GM12878 (cell line): ENCODE data around the gene DLX5.

Experiments used
- BHLHE40 ChIP-seq, 2 experiments: fragments of 450-650 bp in 1 of 2; IDR thresholded peaks; 2 replicates each; pipeline ENCODE4 v1.6.1; 2011 to 2017; ENCODE audit warnings: low read depth in 2 of 2, borderline replicate concordance in 1 of 2, improper control_type of control experiment in 1 of 2, low read length in 1 of 2, mild to moderate bottlenecking in 1 of 2
- CHD2 ChIP-seq: IDR thresholded peaks from 2 replicates; pipeline ENCODE4 v1.6.1; 2011; ENCODE audit warnings: low read depth, low read length, improper control_type of control experiment, borderline replicate concordance
- EZH2 ChIP-seq: IDR thresholded peaks from 2 replicates; pipeline ENCODE4 v1.6.1; 2012; ENCODE audit warnings: low read depth, mild to moderate bottlenecking, control low read depth, inconsistent platforms, low read length, borderline replicate concordance; ENCODE audit not compliant: control insufficient read depth
- JUNB ChIP-seq: IDR thresholded peaks from 2 replicates; pipeline ENCODE4 v1.6.1; 2016; ENCODE audit warnings: antibody characterized with exemption, mild to moderate bottlenecking
- KDM1A ChIP-seq: fragments of 200-600 bp; sonication (generic); IDR thresholded peaks from 2 replicates; pipeline ENCODE4 v1.6.1; 2016; ENCODE audit warnings: borderline replicate concordance
- NFYA ChIP-seq: IDR thresholded peaks from 2 replicates; pipeline ENCODE4 v1.6.1; 2011; ENCODE audit warnings: low read depth, mild to moderate bottlenecking, low read length, improper control_type of control experiment, borderline replicate concordance
- POLR2A ChIP-seq: IDR thresholded peaks from 2 replicates; pipeline ENCODE4 v1.6.1; 2011; ENCODE audit warnings: low read depth, mild to moderate bottlenecking, low read length
- POLR2AphosphoS5 ChIP-seq: IDR thresholded peaks from 2 replicates; pipeline ENCODE4 v1.6.1; 2011; ENCODE audit warnings: mild to moderate bottlenecking, low read length, inconsistent platforms
- ZBED1 ChIP-seq: IDR thresholded peaks from 2 replicates; pipeline ENCODE4 v1.6.1; 2016; ENCODE audit warnings: borderline replicate concordance
- TF ChIP-seq, protein P1 (sequence below): fragments of 450-650 bp; IDR thresholded peaks from 2 replicates; pipeline ENCODE4 v1.6.1; 2017; ENCODE audit warnings: mild to moderate bottlenecking, moderate library complexity
- TF ChIP-seq, protein P2 (sequence below), 3 experiments: IDR thresholded peaks in 2 of 3; conservative IDR thresholded peaks in 1 of 3; 2 replicates each; pipeline ENCODE4 v1.5.1; 2011; ENCODE audit warnings: low read depth in 3 of 3, low read length in 3 of 3, mild to moderate bottlenecking in 3 of 3, control low read depth in 2 of 3, moderate library complexity in 2 of 3, inconsistent platforms in 1 of 3, mixed read lengths in 1 of 3; ENCODE audit not compliant: control insufficient read depth in 2 of 3, insufficient read depth in 1 of 3; ENCODE audit errors: extremely low read depth in 1 of 3

DNA sequence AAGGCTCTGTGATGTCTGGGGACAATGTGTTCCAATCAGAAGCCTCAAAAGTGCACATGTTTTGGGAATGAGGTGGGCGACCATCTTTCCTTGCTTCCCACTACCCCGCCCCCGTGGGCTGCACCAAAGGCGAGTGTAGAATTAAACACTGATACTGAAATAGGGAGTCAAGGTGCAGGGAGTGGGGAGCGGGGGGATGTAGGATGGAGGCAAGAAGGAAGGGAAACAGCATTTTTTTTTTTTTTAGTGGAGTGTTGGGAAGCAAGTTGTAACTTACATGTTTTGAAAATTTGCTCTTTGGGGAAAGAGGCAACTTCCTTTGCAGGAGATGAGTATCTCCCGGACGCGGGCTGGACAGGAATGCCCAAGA lies 484 bp upstream of the DLX5 start:
- no peak for TF ChIP-seq CHD2
- no peak for TF ChIP-seq POLR2A
- no peak for TF ChIP-seq ZBED1
- no peak for TF ChIP-seq KDM1A
- TF ChIP-seq, protein P1, sequence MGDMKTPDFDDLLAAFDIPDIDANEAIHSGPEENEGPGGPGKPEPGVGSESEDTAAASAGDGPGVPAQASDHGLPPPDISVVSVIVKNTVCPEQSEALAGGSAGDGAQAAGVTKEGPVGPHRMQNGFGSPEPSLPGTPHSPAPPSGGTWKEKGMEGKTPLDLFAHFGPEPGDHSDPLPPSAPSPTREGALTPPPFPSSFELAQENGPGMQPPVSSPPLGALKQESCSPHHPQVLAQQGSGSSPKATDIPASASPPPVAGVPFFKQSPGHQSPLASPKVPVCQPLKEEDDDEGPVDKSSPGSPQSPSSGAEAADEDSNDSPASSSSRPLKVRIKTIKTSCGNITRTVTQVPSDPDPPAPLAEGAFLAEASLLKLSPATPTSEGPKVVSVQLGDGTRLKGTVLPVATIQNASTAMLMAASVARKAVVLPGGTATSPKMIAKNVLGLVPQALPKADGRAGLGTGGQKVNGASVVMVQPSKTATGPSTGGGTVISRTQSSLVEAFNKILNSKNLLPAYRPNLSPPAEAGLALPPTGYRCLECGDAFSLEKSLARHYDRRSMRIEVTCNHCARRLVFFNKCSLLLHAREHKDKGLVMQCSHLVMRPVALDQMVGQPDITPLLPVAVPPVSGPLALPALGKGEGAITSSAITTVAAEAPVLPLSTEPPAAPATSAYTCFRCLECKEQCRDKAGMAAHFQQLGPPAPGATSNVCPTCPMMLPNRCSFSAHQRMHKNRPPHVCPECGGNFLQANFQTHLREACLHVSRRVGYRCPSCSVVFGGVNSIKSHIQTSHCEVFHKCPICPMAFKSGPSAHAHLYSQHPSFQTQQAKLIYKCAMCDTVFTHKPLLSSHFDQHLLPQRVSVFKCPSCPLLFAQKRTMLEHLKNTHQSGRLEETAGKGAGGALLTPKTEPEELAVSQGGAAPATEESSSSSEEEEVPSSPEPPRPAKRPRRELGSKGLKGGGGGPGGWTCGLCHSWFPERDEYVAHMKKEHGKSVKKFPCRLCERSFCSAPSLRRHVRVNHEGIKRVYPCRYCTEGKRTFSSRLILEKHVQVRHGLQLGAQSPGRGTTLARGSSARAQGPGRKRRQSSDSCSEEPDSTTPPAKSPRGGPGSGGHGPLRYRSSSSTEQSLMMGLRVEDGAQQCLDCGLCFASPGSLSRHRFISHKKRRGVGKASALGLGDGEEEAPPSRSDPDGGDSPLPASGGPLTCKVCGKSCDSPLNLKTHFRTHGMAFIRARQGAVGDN, result no peak
- no peak for TF ChIP-seq POLR2AphosphoS5
- TF ChIP-seq BHLHE40 (IDR thresholded peaks at IDR 0.05; ENCODE audit: borderline replicate concordance in 1 of 2, low read depth in 2 of 2, low read length in 1 of 2), result no peak
- TF ChIP-seq JUNB, result no peak
- TF ChIP-seq, protein P2, sequence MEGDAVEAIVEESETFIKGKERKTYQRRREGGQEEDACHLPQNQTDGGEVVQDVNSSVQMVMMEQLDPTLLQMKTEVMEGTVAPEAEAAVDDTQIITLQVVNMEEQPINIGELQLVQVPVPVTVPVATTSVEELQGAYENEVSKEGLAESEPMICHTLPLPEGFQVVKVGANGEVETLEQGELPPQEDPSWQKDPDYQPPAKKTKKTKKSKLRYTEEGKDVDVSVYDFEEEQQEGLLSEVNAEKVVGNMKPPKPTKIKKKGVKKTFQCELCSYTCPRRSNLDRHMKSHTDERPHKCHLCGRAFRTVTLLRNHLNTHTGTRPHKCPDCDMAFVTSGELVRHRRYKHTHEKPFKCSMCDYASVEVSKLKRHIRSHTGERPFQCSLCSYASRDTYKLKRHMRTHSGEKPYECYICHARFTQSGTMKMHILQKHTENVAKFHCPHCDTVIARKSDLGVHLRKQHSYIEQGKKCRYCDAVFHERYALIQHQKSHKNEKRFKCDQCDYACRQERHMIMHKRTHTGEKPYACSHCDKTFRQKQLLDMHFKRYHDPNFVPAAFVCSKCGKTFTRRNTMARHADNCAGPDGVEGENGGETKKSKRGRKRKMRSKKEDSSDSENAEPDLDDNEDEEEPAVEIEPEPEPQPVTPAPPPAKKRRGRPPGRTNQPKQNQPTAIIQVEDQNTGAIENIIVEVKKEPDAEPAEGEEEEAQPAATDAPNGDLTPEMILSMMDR (IDR thresholded peaks at IDR 0.05 in 2 of 3, conservative IDR thresholded peaks at IDR 0.05 in 1 of 3; ENCODE audit: control insufficient read depth in 2 of 3, extremely low read depth in 1 of 3, insufficient read depth in 1 of 3, low read depth in 3 of 3, low read length in 3 of 3), result no peak
- no peak for TF ChIP-seq NFYA
- no peak for TF ChIP-seq EZH2
